Tibial nerve (tissue), 3 donors: ENCODE results near the gene TMEM132C.

ENCODE experiments used
- CTCF ChIP-seq, 5 experiments: fragments of 200-600 bp in 3 of 5; fragments of 450-650 bp in 2 of 5; sonication (generic) in 3 of 5; IDR thresholded peaks; one replicate each; pipeline ENCODE4 v1.5.1; 2016 to 2019; ENCODE audit warnings: antibody characterized with exemption in 5 of 5, mild to moderate bottlenecking in 3 of 5, moderate library complexity in 2 of 5
- POLR2A ChIP-seq, 2 donors: fragments of 450-650 bp; IDR thresholded peaks; one replicate each; pipeline ENCODE4 v1.6.1; 2017; ENCODE audit warnings: antibody characterized with exemption in 2 of 2, mild to moderate bottlenecking in 2 of 2, moderate library complexity in 2 of 2

- no peak for TF ChIP-seq CTCF (IDR thresholded peaks at IDR 0.05)
- no peak for TF ChIP-seq POLR2A (IDR thresholded peaks at IDR 0.05)
Observed at GRCh38 chr12:128564956-128565355, 298.0 kb downstream of the TMEM132C start.
